ENCODE data around the gene SAMD14.

The SAMD14 gene

DNA sequence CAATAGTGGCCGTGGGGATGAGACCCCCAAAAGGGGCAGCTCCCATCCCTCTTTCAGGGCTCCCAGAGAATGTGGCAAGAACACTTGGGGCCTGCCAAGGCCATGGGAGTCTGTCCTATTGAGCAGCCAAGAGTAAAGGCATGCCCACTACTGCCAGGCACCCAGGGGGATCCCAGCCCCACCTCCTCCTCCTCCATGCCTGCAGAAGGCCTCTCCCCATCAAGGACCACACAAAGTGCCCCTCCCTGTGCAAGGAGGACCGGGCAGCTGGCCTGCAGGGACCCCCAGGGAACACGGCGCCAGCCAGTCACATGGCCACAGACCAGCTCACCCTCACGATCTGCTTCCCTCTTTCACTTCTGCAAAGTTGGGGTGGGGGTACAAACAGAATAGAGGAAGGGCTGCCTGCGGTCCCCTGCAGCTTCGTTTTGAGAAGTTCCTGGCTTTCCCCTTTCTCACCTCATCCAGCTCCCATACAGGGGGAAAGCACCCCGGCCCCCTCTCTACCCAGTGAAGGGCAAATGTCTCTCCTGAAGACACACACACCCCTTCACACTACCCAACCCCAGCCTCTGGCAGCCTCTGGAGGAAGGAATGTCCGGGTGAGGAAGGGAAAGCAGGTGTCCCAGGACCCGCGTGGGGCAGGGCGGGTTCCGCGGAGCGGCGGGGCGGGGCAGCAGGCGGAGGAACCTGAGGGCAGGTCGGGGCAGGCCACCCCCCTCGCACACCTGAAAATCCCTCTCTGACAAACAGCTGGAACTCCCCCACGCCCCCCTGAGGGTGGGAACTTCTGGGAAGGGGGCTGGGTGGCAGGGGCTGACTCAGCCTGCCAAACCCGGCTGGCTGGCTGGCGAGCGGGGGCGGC, 18.5 kb upstream of the SAMD14 start:
- in situ Hi-C loops (cut with HindIII; ENCODE audit: low sequenced_read_pairs) = loop anchor here (5.0 kb wide), 1 partner anchor 69 kb away; no protein-coding TSS in a partner anchor

GRCh38 chr17:50147841-50148225, 17.9 kb upstream of the SAMD14 start:
- in situ Hi-C loops (cut with HindIII; ENCODE audit: low sequenced_read_pairs) = loop anchor here (5.0 kb wide), 1 partner anchor 69 kb away; no protein-coding TSS in a partner anchor

DNA sequence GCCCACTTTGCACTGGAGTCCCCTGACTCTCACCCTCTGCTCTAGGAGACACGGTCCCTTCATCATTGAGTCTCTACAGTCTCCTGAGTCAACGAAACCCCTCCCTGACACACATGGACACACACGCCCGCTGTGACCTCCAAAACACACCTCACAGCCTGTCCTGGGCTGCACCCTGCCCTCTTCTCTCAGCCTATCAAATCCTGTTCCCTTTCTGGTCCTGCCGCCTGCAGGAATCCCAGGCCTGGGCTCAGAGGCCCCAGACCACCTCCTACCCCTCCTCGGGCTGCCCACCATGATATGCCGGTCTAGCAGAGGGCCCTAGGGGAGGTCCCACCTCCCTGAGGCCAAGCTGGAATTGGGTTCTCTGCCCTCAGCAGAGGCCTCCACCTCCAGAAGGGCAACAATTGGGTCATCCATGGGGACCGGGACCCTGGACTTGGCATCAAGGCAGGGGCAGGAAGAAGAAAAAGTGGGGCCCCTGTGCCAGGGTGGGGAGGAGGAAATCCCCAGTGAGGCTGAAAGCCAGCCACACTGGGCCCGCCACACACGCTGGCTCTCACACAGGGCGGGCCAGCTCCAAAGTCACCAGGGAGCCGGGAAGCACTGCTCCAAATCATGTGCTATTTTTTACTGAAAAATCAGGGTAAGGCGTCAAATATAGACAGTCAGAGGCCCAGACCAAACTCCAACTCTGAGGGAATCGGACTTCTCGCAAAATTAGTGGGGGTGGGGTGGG, 17.1 kb upstream of the SAMD14 start:
- in situ Hi-C loops (cut with HindIII; ENCODE audit: low sequenced_read_pairs) = loop anchor here (5.0 kb wide), 1 partner anchor 70 kb away; no protein-coding TSS in a partner anchor

GRCh38 chr17:50146230-50146926, 16.4 kb upstream of the SAMD14 start:
- in situ Hi-C loops (cut with HindIII; ENCODE audit: low sequenced_read_pairs) = loop anchor here (5.0 kb wide), 1 partner anchor 71 kb away; no protein-coding TSS in a partner anchor

- in situ Hi-C loops (cut with HindIII; ENCODE audit: low sequenced_read_pairs) = loop anchor here (5.0 kb wide), 1 partner anchor 72 kb away; no protein-coding TSS in a partner anchor
Measured at GRCh38 chr17:50145532-50146229, 15.7 kb upstream of the SAMD14 start.

DNA sequence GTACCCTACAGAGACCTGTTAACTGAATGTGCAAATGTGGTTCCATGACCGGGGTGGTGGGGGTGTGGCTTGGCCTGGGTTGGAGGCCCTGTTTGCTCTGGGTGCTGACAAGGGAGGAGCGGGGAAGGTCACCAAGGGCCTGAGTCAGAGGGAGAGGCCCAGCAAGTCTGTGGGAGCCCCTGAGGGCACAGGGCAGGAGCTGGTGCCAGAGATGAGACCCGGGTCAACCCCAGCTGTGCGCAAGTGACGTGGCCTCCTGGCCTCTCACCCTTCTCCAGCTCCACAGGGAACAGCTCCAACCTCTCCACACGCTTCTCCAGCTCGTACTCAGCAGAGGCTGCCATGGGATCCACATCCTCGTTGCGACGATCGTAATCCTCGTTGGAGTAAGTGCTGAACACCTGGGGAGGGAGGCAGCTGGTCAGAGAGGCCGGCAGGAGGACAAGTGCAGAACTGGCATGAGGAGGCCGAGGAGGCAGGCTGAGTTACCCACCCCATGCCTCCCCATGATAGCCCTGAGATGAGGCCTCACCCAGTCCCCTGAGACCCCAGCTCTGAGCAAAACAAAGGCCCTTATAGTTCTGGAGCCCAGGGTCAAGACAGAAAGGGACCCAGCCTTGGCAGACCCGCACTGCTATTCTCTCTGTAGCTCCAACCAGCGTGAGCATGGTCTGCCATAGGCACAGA, 15.0 kb upstream of the SAMD14 start:
- in situ Hi-C loops (cut with HindIII; ENCODE audit: low sequenced_read_pairs) = loop anchor here (5.0 kb wide), 1 partner anchor 72 kb away; no protein-coding TSS in a partner anchor

GRCh38 chr17:50144355-50144754, 14.4 kb upstream of the SAMD14 start:
- in situ Hi-C loops (cut with HindIII; ENCODE audit: low sequenced_read_pairs) = no loop called here

DNA sequence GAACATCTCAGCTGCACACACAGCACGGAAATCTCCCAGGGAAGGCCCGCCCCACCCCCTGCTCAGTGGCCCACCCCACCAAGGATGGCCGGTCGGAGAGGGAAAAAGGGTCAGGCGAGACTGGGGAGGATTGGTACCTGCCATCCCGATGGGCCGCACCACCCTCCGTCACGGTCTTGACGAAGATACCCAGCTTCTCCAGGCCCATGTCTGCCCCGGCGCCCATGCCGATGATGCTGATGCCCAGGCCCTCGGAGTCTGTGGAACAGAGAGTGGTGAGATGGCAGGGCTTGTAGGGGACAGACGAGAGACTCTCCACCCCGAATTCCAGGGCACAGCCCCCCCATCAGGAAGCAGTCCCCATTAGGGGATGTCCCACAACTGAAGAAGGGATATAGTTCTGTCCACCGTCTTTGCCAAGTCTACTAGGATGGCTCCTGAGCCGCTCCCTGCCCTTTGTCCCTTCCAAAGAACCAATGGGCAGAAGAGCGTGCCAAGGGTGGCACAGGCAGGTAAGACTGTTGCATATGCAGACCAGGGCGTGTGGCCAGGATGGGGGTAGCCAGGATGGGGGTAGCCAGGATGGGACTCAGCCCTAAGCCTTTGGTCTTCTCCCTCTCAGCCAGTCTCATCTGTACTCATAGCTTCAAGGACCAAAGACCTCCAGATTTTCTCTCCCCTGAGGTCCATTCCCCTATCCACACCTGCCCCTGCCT, 13.7 kb upstream of the SAMD14 start:
- in situ Hi-C loops (cut with HindIII; ENCODE audit: low sequenced_read_pairs) = no loop called here

DNA sequence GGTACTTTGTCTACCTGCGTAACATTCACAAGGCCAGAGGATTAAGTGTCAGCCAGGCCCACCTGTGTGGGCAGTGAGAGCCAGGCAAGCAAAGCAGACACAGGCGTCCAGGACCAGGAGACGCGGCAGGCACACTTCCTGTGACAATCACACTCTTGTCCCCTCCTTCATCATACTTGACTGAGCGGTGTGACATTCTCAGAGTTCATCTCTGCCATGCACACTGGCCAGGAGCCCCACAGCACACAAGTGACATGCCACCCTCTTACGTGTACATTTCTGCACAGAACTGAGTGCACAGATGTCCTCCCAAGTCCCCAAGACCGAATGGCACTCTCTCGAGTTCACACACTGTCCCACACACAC, 11.8 kb upstream of the SAMD14 start:
- in situ Hi-C loops (cut with HindIII; ENCODE audit: low sequenced_read_pairs) = no loop called here

DNA sequence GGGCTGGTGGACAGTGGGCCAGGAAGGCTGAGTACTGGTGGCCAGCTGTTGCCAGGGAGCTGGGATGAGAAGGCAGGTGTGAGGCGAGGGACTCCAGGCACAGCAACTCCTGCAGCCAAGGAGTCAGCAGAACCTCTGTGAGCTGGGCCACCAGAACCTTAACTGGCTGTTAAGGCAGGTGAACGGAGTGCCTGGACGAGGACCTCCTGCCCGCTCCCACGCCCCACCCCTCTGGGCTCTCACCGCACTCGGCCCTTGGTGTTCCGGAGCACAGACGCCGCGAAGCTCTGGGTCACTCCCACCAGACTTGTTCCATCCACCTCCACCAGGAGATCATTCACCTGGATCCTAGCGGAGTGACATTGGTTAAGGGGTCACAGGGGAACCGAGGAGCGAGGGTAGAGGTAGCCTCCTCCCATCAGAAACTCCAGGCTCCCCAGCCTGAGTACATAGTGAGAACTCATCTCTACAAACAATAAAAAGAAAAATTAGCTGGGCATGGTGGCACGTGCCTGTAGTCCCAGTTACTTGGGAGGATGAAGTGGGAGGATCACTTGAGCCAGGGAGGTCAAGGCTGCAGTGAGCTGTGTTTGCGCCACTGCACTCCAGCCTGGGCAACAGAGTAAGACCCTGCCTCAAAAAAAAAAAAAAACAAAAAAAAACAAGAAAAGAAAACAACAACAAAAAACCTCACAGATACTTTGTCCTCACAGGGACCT, 11.2 kb upstream of the SAMD14 start:
- in situ Hi-C loops (cut with HindIII; ENCODE audit: low sequenced_read_pairs) = no loop called here

GRCh38 chr17:50139950-50140885, 10.3 kb upstream of the SAMD14 start:
- in situ Hi-C loops (cut with HindIII; ENCODE audit: low sequenced_read_pairs) = no loop called here

- in situ Hi-C loops (cut with HindIII; ENCODE audit: low sequenced_read_pairs) = no loop called here
Measured at GRCh38 chr17:50139185-50139783, 9.3 kb upstream of the SAMD14 start.

DNA sequence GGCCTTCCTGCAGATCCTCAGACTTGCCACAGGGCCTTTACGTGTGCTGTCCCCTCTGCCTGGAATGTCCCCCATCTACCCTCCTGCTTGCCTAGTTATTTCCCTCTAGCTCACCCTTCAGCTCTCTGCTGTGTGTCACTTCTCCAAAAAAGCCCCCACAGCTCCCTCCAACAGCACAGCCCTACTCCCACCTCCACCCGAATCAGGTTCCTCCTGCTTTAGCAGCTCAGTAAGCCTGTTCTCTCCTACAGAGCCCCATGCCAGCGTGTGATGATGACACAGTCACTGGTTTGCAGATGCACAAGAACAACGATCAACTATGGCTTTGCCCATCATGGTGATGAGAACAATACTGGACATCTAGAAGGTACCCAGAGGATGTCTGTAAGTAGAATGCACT, 7.1 kb upstream of the SAMD14 start:
- in situ Hi-C loops (cut with HindIII; ENCODE audit: low sequenced_read_pairs) = no loop called here

DNA sequence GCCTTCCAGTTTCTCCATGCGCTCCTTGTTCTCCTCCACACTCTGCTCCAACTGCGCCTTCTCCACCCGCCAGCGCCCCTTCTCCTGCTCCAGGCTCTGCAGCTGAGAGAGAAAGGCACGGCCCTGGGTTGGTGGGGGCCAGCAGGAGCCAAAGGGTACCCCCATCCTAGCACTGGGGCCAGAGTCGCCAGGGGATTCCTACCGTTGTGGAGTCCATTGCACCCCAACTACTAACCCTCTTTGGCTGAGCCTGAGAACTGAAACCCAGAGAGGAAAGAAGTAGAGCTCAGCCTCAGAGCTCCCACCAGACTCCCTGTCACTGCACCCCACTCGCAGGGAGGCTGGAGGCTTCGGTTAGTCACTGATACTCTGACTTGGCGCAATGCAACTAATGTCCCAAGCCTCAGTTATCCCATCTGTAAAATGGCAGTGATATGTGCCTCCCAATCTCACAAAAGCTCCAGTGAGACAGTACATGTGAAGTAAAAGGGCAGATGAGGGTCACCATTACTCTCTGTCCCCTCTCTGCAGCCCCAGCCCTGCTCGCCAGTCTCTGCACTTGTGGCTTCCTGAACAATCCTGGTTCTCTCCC, 6.2 kb upstream of the SAMD14 start:
- in situ Hi-C loops (cut with HindIII; ENCODE audit: low sequenced_read_pairs) = no loop called here

DNA sequence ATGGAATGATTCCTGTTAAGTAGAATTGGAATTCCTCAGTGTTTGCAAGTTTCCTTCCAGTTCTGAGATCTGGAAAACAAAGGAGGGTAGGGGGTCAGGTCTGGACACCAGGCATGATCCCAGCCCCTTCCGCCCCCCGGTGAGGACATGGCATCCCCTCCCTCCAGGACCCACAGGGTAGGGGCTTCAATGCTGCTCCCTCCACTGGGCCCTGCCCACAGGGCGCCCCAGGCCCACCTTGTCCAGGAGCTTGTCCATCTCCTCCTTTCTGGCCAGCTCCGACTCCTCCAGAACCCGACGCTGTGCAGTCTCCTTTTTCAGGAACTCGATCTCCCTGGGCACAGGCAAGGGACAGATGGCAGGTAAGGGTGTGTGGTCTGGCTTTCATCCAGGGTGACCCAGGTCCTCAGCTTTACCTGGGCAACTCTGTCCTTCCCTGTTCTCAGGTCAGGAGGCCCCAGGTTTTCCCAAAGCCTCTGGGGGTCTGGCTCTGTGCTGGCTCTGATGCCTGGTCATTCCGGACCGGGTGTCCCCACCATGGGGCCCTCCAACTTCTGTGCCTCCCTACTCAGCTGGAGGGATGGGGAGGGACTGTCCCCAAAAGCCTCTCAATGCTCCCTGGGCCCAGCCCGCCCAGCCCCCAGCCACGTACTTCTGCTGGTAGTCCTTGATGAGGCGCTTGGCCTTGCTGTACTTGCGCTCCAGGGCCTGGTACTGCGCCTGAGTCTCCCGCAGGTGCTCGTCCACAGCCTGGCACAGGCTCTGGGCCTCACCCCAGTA, 5.5 kb upstream of the SAMD14 start:
- in situ Hi-C loops (cut with HindIII; ENCODE audit: low sequenced_read_pairs) = no loop called here
